Naive thymus-derived CD4-positive, alpha-beta T cell (primary cell): Measurements from ENCODE around the gene SLC8A2. TPM values are rescaled to one million over a fixed set of nuclear protein-coding genes. Genes with fewer than 3 reads are reported as not detected.

Experiments used
- ATAC-seq: fragments of 150-1000 bp; cut with Tn5 transposase; 2 replicates; pipeline ENCODE4 v1.10.0; 2021; ENCODE audit warnings: mild to moderate bottlenecking, moderate library complexity
- CTCF ChIA-PET: fragments of 350-600 bp; sonication (Branson Sonifier 250); formaldehyde crosslinking; loops from one replicate; lab custom pipeline; 2021; ENCODE audit warnings: antibody characterized with exemption; lab: Charles Lee
- POLR2A ChIA-PET: fragments of 350-600 bp; sonication (Branson Sonifier 250); formaldehyde crosslinking; loops from one replicate; lab custom pipeline; 2021; ENCODE audit warnings: antibody characterized with exemption, inconsistent platforms; lab: Charles Lee
- DNase-seq, 9 donors: peaks; one replicate each; pipeline versions ENCODE4 v3.0.0 to v3.0.0-alpha.2; 2020 to 2022; ENCODE audit warnings: mixed read lengths in 1 of 9
- H3K27ac ChIP-seq: one replicate; pipeline ENCODE4 v1.7.0; 2013; ENCODE audit warnings: mild to moderate bottlenecking, low read depth, low read length, moderate library complexity
- H3K27me3 ChIP-seq, 2 donors: one replicate each; pipeline ENCODE4 v1.7.0; 2013; ENCODE audit warnings: low read length in 2 of 2, mild to moderate bottlenecking in 2 of 2, moderate library complexity in 2 of 2; ENCODE audit not compliant: control insufficient read depth in 2 of 2, insufficient read depth in 2 of 2
- H3K36me3 ChIP-seq, 3 experiments: 1 replicate in 2 of 3; 2 replicates in 1 of 3; pipeline ENCODE4 v1.7.0; 2013; ENCODE audit warnings: low read length in 3 of 3, mild to moderate bottlenecking in 3 of 3, moderate library complexity in 1 of 3; ENCODE audit not compliant: insufficient read depth in 3 of 3, control insufficient read depth in 2 of 3
- H3K4me1 ChIP-seq, 2 donors: one replicate each; pipeline ENCODE4 v1.7.0; 2013; ENCODE audit warnings: low read length in 2 of 2, mild to moderate bottlenecking in 2 of 2, moderate library complexity in 1 of 2; ENCODE audit not compliant: control insufficient read depth in 2 of 2, insufficient read depth in 2 of 2
- H3K4me3 ChIP-seq: 2 replicates; pipeline ENCODE4 v1.7.0; 2013; ENCODE audit warnings: mild to moderate bottlenecking, low read length
- H3K9me3 ChIP-seq, 3 experiments: 1 replicate in 2 of 3; 2 replicates in 1 of 3; pipeline ENCODE4 v1.7.0; 2013; ENCODE audit warnings: low read length in 3 of 3; ENCODE audit not compliant: control insufficient read depth in 2 of 3
- H3K27ac Mint-ChIP-seq, 9 donors: one replicate each; pipeline ENCODE4 v1.8.0; 2020 to 2022; ENCODE audit warnings: mixed read lengths in 9 of 9, mild to moderate bottlenecking in 8 of 9, moderate library complexity in 5 of 9, inconsistent platforms in 2 of 9
- H3K27me3 Mint-ChIP-seq, 5 donors: one replicate each; pipeline ENCODE4 v1.8.0; 2021 to 2022; ENCODE audit warnings: mixed read lengths in 5 of 5, mild to moderate bottlenecking in 1 of 5
- H3K36me3 Mint-ChIP-seq, 5 donors: one replicate each; pipeline ENCODE4 v1.8.0; 2020 to 2022; ENCODE audit warnings: mixed read lengths in 5 of 5, mild to moderate bottlenecking in 3 of 5, inconsistent platforms in 1 of 5
- H3K4me1 Mint-ChIP-seq, 7 donors: one replicate each; pipeline ENCODE4 v1.8.0; 2020 to 2022; ENCODE audit warnings: mixed read lengths in 7 of 7, mild to moderate bottlenecking in 3 of 7, inconsistent platforms in 1 of 7
- H3K4me3 Mint-ChIP-seq, 10 donors: one replicate each; pipeline ENCODE4 v1.8.0; 2020 to 2022; ENCODE audit warnings: mild to moderate bottlenecking in 10 of 10, mixed read lengths in 10 of 10, moderate library complexity in 6 of 10, inconsistent platforms in 2 of 10
- H3K9me3 Mint-ChIP-seq, 11 donors: one replicate each; pipeline ENCODE4 v1.8.0; 2020 to 2022; ENCODE audit warnings: mixed read lengths in 11 of 11, mild to moderate bottlenecking in 4 of 11, inconsistent platforms in 1 of 11, moderate library complexity in 1 of 11
- intact Hi-C, 2 donors: fragments of 100-400 bp; cut with micrococcal nuclease; formaldehyde crosslinking; loops; one replicate each; pipeline ENCODE4 v1.15.1; 2023
- polyA plus RNA-seq, 2 donors: library from polyadenylated mRNA; unstranded; fragments of 300-500 nt; fragmentation: Illumina TruSeq; gene quantifications; one replicate each; pipeline ENCODE4 v1.2.3, GENCODE V29; 2021
- total RNA-seq, 6 experiments: library from RNA in 5 of 6; stranded (reverse) in 5 of 6; gene quantifications; 1 replicate in 5 of 6; 2 replicates in 1 of 6; pipeline ENCODE4 v1.2.3 and lab custom pipeline; 2021 to 2026

Gene SLC8A2
- total and polyA plus RNA-seq, 7 experiments from 2014 or later, result 0.05 to 0.19 (median 0.19) TPM; not detected in 4

DNA sequence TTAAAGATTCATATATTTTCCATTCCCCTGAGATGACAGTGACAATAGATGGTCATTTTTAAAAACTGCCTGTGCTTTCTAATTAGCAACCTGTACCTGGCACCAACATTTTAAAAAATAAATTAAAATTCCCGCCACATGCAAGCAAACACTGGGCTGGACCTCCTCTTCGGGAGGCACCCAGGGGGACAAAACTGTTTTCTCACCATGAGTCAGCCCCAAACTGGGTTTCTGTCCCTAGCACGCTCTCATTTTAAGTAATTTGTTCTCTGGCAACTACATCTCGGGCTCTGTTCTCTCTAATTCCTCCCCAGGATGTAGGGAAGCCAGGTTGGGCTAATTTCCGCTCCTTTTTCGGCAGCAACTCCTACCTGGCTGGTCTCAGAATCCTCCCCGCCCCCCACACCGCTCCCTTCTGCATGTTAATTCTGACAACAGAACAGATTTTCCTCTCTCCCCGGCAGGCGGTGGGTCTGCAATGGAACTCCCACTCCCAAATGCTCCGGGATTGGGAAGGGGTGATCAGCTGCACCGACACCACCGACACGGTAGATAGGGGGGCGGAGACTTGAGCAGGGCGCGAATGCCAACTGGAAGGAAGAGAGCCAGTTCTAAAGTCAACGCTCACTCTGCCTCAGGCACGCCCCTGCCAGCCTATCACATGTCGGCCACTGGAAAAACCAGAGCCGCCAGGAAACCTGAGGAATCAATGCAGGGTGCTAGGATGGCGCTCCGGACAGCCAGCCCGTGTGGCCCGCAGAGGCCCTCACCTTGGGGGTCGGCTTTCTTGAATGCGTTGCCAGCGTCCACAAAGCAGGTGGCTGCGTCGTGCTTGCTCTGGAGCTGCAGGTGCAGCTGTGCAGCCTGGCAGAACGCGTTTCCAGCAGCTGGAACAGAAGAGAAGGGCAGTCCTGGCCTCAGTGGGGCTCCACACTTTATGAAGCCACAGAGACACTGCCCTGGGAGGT, 28.5 kb upstream of the SLC8A2 start:
- Histone ChIP-seq H3K36me3 (peaks cover 0 to 92% (median 15%) of the 10 kb centered on the region in 3 experiments), H3K27me3 (no peaks in the 10 kb centered on the region), H3K27ac (no peak overlapping the region), H3K4me3 (no peak overlapping the region), H3K4me1 (no peaks in the 10 kb centered on the region), H3K9me3 (no peaks in the 10 kb centered on the region)
- Mint-ChIP-seq H3K4me1 (peaks cover 0 to 47% (median 18%) of the 10 kb centered on the region in 7 donors), H3K9me3 (no peaks in the 10 kb centered on the region), H3K27me3 (no peaks in the 10 kb centered on the region), H3K27ac (no peak overlapping the region), H3K36me3 (peaks cover 0 to 35% (median 4%) of the 10 kb centered on the region in 5 donors), H3K4me3 (no peak overlapping the region)
- ChIA-PET POLR2A (no interaction called here), CTCF (no interaction called here)
- ATAC-seq (no peak), DNase-seq (no peak)
- intact Hi-C loops, result no loop called here

DNA sequence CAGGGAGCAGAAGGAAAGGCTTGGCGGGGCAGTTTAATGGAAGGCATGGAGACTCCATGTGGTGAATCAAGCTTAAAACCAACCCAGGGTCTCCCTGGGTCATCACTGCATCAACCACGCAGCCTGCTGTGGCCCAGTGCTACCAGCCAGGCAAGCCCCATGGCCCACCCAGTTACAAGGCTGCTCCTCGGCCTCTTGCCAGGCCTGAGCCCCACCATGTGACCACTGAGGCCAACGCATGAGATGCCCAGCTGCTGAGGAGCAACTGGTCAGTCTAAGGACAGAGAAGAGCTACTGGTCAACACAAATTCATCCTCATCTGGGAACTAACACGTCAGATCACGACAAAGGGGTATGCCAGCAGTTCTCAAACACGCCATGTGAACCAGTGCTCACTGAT, 27.7 kb upstream of the SLC8A2 start:
- H3K4me1 ChIP-seq, result no peaks in the 10 kb centered on the region
- peaks cover 0 to 93% (median 15%) of the 10 kb centered on the region in 3 experiments for H3K36me3 ChIP-seq
- intact Hi-C loops, result no loop called here
- Mint-ChIP-seq H3K4me1 (peaks cover 0 to 42% (median 18%) of the 10 kb centered on the region in 7 donors), H3K4me3 (no peak overlapping the region), H3K27me3 (no peaks in the 10 kb centered on the region), H3K36me3 (peaks cover 0 to 30% (median 4%) of the 10 kb centered on the region in 5 donors), H3K9me3 (no peaks in the 10 kb centered on the region), H3K27ac (no peak overlapping the region)
- H3K27ac ChIP-seq, result no peak overlapping the region
- CTCF ChIA-PET, result interaction anchor here (0.6 kb wide), 1 partner anchor 318 kb away, joined by 3 read pairs; no protein-coding TSS in a partner anchor
- DNase-seq (no peak), ATAC-seq (no peak)
- POLR2A ChIA-PET, result no interaction called here
- H3K27me3 ChIP-seq, result no peaks in the 10 kb centered on the region
- H3K4me3 ChIP-seq, result no peak overlapping the region
- no peaks in the 10 kb centered on the region for H3K9me3 ChIP-seq

DNA sequence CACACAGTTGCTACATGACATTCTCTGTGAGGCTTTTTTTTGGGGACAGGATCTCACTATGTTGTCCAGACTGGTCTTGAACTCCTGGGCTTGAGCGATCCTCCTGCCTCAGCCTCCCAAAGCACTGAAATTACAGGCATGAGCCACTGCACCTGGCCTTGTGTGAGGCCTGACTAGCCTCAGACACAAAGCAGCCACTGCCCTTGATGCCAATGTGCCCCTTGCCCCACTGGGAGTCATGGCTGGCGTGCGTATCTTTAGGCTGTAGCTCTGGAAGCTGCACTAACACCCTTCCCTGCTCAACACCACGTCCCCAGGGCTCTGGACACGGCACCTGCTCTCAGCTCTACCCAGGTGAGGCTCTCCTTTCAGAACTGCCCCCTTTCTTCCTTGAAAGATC, 26.9 kb upstream of the SLC8A2 start:
- no peak for ATAC-seq
- POLR2A ChIA-PET, result no interaction called here

DNA sequence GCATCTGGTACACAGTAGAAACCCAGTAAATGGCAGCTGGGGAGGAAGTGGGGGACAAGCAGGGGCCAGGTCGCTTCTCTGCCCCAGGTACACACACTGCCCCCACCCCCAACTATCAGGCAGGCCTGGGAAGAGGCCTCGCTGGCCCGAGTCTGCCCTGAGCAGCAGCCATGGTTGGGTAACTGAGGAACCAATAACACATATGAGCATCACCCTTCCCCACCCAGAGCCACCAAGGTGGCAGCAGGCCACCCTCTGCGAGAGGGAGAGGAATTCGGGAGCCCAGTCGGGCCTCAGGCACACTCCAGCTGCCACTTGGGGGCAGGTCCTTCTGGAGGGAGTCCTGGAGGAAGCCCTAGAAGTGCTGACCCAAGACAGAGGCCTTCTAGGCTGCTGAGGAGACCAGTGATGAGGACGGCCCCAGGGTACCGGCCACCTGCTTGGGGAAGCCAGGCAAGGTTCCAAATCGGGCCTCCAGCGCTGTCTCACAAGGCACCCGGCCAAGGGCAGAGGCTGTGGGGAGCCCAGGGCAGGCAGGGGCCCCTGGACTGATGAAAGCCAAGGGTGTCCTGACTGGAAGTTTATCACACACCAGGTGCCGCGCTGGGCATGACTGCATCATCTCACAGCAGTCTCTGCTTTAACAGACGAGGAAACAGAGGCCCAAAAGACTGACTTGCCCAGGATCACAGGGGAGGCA, 26.3 kb upstream of the SLC8A2 start:
- POLR2A ChIA-PET, result interaction anchor here (0.6 kb wide), 1 partner anchor 106 kb away, joined by 3 read pairs; no protein-coding TSS in a partner anchor
- peaks cover 0 to 31% (median 2%) of the 10 kb centered on the region in 5 donors for H3K36me3 Mint-ChIP-seq
- Histone ChIP-seq H3K27me3 (no peaks in the 10 kb centered on the region), H3K36me3 (peaks cover 0 to 88% (median 4%) of the 10 kb centered on the region in 3 experiments), H3K27ac (no peak overlapping the region), H3K9me3 (no peaks in the 10 kb centered on the region), H3K4me1 (no peaks in the 10 kb centered on the region), H3K4me3 (no peak overlapping the region)
- no peak overlapping the region for H3K4me3 Mint-ChIP-seq
- H3K9me3 Mint-ChIP-seq, result no peaks in the 10 kb centered on the region
- intact Hi-C loops, result no loop called here
- H3K4me1 Mint-ChIP-seq, result peaks cover 0 to 37% (median 16%) of the 10 kb centered on the region in 7 donors
- ATAC-seq (no peak), DNase-seq (no peak)
- H3K27ac Mint-ChIP-seq, result peak overlapping the region in 1 of 9 donors; percentile 28
- H3K27me3 Mint-ChIP-seq, result no peaks in the 10 kb centered on the region
- CTCF ChIA-PET, result no interaction called here

More for the DNA sequence above, 26.9 kb upstream of the SLC8A2 start:
- H3K4me1 ChIP-seq, result no peaks in the 10 kb centered on the region
- H3K4me3 Mint-ChIP-seq, result no peak overlapping the region
- CTCF ChIA-PET, result interaction anchor here (0.6 kb wide), 1 partner anchor 1438 kb away, joined by 3 read pairs; no protein-coding TSS in a partner anchor
- no peak for DNase-seq
- H3K27ac Mint-ChIP-seq, result peak overlapping the region in 2 of 9 donors; percentile 47 to 54
- no peaks in the 10 kb centered on the region for H3K9me3 ChIP-seq
- peaks cover 0 to 30% (median 5%) of the 10 kb centered on the region in 5 donors for H3K36me3 Mint-ChIP-seq
- no peak overlapping the region for H3K27ac ChIP-seq
- H3K4me3 ChIP-seq, result no peak overlapping the region
- H3K27me3 ChIP-seq, result no peaks in the 10 kb centered on the region
- H3K27me3 Mint-ChIP-seq, result no peaks in the 10 kb centered on the region
- peaks cover 0 to 42% (median 18%) of the 10 kb centered on the region in 7 donors for H3K4me1 Mint-ChIP-seq
- H3K36me3 ChIP-seq, result peaks cover 0 to 88% (median 10%) of the 10 kb centered on the region in 3 experiments
- no peaks in the 10 kb centered on the region for H3K9me3 Mint-ChIP-seq
- intact Hi-C loops, result no loop called here

DNA sequence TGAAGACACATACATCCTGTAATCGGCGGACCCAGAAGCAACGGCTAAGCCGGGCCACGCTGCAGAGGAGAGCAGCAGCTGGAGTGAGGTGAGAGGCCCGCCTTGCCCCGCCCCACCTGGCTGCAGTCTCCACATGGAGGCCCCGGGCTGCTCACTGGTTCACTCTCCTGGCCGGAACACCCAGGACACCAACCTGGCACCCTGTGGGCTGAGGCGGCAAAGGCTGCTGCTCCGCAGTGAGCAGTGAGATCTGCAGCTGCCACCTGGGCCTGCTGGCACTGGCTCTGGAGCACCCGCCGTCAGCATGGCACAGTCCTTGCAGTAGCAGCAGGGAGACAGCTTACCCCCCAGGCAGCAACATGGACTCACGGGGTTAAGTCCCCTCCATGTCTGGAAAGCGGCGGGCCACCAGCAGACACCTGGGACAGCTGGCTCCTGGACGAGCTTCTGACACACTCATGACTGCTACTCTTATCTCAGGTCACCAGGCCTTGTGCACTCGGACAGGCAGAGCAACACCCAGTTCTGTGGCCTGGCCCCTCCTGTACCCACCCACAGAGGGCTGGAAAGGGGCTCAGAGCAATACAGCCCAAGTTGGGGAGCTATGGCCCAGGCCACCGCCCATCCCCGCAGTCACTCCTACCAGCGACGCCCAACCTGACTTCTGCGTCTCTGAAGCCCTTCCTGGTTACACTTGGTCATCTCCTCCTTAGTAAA, 25.5 kb upstream of the SLC8A2 start:
- peak overlapping the region in 4 of 9 donors; percentile 28 to 74 (median 58) for H3K27ac Mint-ChIP-seq

More for the DNA sequence above, 25.5 kb upstream of the SLC8A2 start:
- Histone ChIP-seq H3K36me3 (peaks cover 0 to 88% (median 3%) of the 10 kb centered on the region in 3 experiments), H3K4me1 (no peaks in the 10 kb centered on the region), H3K27ac (no peak overlapping the region), H3K9me3 (no peaks in the 10 kb centered on the region), H3K27me3 (no peaks in the 10 kb centered on the region), H3K4me3 (no peak overlapping the region)
- no peak for DNase-seq
- peaks cover 0 to 37% (median 18%) of the 10 kb centered on the region in 7 donors for H3K4me1 Mint-ChIP-seq
- no peak overlapping the region for H3K4me3 Mint-ChIP-seq
- ATAC-seq, result no peak
- intact Hi-C loops, result no loop called here
- POLR2A ChIA-PET, result interaction anchor here (0.6 to 2.7 kb wide), 2 partner anchors 12 to 107 kb away, joined by 3 to 9 read pairs; partner anchors contain the start of gene KPTN
- CTCF ChIA-PET, result no interaction called here
- H3K27me3 Mint-ChIP-seq, result no peaks in the 10 kb centered on the region
- H3K36me3 Mint-ChIP-seq, result peaks cover 0 to 24% (median 1%) of the 10 kb centered on the region in 5 donors
- H3K9me3 Mint-ChIP-seq, result no peaks in the 10 kb centered on the region
